NCI-H2171 (cell line): ENCODE measurements around the gene FLT3.

Experiments
- DNase-seq: peaks from one replicate; lab custom pipeline; 2025; lab: John Stamatoyannopoulos, UW

FLT3 gene

DNA sequence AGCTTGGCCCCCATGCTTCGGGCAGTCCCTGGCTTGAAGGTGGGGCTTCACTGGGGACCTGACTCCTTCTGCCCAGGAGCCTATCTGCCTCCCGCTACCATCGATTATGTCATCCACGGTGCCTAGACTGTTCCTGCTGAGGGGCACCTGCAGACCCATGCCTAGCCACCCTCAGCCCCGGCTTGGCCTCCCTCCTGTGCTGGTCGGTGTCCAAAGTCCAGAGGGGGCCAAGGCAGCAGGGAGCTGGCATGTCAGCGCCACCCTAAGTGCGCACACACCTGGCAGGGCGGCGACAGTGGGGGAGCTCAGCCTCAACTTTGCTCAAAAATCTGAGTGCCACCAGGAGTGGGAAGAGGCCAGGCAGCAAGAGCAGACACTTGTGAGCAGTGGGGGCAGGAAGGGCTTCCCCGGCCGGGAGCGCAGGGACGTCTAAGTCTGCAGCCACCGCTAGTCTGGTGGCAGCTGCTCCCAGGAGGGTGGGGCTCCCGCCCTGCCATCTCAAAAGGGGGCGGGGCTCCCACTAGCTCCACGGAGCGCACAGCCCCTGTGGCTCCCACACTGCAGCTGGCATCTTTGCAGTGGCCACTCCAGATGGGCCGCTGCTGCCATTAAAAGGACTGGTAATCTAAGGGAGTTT, 98.4 kb downstream of the FLT3 start:
- no peak for DNase-seq

DNA sequence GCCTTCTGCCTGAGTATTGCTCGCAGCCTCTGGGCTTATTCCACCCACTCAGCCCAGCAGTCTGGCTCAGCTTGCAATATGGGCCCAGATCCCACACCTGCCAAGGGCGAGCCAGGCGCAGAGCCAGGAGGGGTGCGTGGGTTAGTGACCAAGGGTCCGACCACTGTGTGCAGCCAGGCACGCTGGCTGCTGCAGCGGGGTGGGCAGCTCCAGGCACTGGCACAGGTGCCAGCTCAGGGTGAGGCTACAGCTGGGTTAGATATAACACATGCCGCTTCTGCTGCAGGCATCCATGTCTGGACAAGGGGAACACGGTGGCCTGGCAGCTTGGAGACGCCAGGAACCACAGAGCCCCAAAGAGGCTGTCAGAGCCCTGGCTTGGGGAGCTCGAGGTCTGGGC, 99.3 kb downstream of the FLT3 start:
- no peak for DNase-seq

DNA sequence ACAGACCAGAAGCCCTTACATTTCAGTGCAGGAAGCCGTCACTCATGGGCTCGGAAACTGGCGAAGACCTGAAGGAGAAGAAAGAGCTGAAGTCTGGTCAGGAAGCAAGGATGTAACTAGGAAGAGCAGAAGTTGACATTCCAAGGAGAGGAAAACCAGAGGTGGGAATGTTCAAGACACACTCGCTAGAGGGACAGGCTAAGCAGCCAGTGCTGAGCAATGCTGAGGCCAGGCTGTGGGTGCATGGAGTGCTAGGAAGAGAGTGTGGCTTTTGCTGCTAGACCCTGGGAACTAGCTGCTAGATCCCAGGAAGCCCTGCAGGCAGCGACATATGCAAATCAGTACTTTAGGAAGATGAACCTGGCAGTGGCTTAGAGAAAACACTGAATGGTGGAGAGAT, 99.8 kb downstream of the FLT3 start:
- DNase-seq: no peak

DNA sequence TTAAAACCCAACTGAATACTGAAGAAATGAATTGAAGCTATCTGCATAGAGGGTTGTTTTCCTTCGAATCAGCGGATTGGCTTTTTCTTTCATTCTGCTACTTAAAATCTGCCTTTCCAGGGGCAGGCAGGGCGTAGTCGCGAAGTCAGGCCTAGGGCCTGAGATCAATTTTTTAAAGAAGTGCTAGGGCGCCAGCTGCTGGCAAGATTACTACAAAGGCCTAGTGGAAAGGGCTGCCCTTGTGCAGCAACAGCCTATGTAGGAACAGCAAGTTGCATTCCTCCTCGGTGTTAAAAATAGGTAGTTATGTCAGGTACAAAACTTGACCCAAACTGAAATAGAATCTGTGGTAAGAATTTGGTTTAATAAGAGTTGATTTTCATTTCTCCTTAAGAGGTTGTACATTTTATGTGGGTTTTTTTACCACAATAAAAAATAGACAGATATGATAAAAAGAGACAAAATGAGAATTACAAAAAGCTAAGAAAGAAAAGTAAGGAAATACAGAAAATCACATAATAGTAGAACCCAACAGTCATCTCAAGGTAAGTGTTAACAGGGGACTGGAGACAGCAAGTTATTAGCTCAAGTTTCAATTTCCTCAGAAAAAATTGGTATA, 102.4 kb downstream of the FLT3 start:
- DNase-seq: no peak

DNA sequence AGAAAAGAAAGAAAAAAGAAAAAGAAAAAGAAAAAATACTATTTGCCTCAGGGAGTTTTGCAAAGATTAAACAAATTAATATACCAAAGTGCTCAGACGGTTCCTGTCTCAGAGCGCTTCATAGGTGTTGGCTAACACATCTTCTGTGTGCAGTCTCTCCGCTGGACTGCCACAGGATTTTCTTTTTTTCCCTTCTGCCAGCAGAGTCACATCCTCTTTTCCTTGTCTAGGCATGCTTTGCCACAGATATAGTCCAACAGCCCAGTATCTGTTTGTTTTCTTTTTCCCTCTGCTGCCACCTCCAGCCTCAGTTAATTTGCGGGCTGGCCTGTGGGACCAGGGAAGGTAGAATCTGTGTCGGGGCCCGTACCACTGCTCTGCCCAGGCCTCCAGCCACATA, 108.5 kb downstream of the FLT3 start:
- no peak for DNase-seq

DNA sequence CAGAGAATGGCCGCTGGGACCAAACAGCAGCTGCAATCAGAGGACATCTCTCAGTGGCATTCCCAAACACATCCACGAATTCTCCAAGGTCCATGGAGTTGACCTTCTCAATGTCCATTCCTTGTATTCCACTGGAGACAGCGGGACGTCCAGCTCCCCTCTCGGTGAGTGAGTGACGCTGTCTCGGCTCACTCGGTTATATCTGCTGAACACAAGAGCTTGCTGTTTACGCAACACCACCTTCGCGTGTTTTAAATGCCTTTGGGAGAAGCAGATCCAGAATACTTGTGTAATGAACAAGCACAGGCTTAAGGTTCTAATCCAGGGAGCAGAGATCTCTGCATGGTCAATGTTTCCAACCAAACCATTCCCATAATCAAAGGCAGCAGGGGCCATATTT, 111.9 kb downstream of the FLT3 start, which contains the start of gene URAD:
URAD (minus strand) TSS at position 174 of the 400 bp plus-strand sequence; CDS start at position 118, 56 bp downstream.
- no peak for DNase-seq

DNA sequence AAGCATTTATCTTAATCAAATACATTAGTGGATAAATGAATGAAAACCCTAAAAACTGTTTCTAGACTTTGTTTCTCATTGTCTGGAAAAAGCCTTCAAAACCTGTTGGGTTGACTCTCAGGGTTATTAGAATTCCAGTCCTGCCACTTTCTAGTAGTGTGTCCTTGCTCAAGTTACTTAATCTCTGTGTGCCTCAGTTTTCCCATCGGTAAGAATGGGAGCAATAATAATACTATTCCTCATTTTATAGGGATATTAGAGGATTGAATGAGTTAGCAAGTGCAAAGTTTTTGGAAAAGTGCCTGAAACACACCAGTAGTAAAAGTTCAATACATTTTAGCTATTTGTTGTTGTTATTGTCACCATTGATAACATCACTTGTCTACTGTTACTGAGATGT, 114.8 kb downstream of the FLT3 start:
- no peak for DNase-seq

DNA sequence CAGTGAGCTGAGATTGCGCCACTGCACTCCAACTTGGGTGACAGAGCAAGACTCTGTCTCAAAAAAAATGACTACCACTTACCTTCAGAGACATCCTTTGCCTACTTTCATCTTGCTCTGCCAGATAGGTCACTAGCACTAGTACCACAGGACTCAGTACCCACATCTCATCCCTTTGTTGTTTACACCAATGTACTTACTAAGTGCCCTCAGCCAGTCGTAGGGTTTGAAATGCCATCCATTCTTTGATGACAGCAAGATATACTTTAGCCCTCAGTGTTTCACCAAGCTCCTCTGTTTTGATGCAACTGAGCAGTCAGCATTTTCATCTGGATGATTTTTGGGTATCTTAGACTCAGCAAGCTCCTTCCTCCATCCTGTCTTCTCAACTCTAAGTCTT, 118.0 kb downstream of the FLT3 start:
- no peak for DNase-seq

DNA sequence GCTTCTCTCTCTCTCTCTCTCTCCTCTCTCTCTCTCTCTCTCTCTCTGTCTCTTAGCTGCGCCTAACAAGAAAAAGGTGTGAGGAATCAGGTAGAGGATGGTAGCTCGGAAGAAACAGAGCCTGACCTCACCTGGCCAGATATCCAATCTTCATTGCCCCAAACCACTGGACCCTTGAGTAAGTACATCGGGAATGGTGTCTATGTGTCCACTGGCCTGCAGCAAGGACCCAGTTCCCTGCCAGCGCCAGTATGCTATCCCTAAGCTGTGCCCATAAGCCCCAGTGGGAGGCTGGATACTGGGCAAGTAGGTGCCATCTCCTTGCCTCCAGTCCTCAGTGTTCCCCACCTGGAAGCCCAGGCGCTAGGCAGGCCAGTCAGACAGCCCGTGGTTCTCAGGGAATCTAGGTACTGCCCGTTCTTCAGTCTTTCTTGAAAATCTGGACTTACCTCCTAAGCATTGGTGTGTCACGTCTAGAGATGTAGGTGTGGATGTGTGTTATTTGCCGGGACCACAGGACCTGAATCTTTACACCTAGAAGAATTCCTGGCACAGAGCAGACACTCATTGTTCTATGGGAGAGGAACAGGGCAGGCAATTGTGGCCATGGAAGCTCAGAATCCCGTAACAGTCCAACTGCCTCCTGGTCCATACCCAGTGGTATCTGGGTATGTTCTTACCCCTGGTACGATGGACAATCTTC, 119.2 kb downstream of the FLT3 start:
- no peak for DNase-seq

DNA sequence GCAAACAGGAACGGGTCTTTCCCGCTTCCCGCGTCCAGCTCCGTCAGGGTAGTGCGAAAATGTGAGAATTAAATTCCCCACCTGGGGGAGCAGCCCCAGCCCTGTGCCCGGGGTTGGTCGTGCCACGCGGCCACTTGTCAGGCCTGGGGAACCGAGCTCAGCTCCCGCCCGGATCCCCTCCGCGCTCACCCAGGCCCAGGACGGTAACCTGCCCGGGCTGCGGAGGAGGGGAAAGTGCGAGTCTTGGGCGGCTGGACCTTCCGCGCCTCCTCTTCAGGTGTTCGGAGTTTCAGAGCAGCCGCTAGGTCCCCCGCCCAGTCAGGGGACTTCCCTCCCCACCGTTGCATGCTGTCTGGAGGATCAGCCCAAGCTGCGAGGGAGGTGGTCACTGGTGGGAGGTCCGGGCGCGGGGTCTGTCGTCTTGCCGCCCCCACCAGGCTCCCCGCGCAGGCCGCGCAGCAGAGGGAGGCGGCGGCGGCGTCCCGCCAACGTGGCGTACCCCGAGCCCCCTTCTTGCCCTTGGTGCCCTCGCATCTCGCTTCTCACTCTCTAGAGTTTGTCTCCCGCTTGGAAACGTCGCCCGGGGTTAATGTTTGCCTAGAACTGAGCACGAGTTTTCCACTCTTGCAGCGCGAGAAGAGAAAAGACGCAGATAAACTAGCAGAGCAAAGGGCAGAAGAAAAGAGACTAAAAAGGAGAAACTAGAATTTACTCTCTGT, 119.9 kb downstream of the FLT3 start:
- DNase-seq: no peak

DNA sequence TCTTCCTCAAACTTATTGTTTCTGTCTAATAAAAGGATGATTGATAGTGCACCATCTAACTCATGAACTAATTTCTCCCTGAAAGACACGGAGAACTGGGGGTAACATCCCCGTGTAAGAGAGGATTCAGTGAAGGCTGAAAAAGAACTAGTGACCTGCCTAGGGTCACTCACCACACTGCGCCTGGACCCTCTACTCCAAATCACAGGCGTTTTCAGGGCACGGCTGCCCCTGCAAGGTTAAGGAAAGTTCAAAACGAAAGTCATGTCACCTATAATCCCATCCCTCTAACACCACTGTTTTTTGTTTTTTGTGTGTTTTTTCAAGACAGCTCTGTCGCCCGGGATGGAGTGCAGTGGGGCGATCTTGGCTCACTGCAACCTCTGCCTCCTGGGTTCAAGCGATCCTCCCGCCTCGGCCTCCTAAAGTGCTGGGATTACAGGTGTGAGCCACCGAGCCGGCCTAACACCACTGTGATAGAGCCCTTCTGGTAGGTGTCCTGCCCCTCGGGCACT, 120.6 kb downstream of the FLT3 start:
- DNase-seq: no peak

DNA sequence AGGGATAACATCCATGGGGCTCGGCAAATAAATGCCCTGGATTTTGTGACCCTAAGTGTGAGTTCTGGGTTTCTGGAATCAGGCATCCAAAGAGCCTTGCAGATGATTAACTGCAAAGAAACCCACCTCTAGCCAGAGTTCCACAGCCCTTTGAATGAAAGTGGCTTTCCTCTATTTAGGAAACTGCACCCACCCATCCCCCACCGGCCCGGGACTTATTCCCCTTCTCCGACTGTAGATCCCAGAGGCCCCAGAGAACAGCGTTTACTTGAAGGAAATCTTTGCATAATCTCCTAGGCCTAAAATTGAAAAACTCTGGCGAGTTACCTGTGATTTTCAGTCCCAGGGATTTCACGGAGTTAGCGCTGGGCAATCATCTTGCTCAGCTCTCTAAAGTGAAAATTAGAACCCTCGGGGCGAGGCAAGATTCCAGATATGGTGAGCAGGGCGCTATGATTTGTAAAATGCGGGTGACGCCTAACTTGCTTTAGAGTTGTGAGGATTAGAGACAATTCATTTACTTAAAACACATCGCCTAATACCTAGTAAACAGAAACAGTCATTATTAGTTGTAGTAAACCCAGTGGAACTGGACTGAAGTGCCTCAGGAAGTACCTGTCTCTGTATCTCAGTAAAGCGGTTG, 121.3 kb downstream of the FLT3 start:
- no peak for DNase-seq

DNA sequence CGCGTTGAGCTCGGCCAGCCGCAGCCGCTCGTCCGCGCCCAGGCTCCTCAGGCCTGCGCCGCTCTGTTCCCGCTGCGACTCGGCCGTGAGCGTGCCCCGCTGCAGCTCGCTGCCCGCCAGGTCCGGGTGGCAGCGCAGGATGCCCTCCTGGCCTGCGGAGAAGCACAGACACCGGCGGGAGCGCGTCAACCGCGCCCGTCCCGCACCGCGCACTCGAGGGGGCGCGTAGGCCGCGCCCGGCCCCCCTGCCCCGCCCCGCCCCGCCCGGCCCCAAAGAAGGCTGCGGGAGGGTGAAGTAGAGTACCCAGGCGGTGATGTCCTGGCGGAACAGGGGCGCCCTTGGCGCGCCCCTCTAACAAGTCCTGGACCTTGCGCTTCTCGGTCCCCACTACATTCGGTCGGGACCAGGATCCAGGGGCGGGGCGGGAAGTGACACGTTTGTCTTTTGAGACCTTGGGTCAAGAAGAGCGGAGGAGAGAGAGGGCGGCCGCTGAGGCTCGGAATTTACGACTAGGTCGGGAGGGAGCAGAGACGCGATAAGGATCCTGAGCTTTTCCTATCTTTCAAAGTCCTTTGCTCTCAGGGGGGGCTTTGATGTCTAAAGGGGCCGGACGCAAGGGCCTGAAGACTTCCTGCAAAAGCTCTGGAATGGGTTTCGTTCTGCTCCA, 121.9 kb downstream of the FLT3 start:
- no peak for DNase-seq

DNA sequence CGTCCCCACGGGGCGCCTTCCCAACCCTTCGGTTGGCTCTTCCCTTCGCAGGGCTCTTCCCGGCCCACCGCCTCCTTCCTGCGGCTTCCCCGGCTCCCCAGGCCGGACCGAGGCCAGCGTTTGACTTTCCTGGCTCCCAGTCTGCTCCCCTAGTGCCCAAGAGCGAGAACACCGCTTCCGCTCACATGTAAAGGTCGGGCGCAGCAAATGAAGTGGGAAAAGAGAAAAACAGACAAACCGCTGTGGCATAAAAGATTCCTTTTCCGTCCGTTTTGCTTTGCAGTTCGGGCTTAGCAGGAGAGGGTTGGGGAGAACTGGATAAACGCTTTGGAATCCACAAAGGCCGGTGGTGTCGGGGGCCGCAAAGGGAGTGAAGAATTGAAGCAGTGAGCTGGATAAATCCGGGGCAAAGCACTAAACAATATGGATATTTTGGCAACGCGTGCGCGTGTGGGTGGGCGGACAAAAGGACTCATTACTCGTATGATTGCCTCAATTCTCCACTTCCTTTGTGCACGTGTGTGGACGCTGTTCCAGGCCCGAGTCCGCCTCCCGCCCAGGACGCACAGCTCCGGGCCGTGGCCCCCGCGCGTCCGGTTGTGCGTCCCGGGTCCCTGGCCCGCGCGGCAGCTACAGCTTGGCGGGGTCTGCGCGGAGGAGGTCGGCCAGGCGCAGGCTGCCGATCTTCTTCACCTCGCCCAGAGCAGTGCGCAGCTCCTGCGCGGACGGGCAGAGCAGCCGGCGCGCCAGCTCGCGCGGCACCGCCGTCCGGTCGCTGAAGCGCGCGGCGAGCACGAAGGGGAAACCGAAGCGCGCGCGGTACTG, 122.7 kb downstream of the FLT3 start:
- no peak for DNase-seq

DNA sequence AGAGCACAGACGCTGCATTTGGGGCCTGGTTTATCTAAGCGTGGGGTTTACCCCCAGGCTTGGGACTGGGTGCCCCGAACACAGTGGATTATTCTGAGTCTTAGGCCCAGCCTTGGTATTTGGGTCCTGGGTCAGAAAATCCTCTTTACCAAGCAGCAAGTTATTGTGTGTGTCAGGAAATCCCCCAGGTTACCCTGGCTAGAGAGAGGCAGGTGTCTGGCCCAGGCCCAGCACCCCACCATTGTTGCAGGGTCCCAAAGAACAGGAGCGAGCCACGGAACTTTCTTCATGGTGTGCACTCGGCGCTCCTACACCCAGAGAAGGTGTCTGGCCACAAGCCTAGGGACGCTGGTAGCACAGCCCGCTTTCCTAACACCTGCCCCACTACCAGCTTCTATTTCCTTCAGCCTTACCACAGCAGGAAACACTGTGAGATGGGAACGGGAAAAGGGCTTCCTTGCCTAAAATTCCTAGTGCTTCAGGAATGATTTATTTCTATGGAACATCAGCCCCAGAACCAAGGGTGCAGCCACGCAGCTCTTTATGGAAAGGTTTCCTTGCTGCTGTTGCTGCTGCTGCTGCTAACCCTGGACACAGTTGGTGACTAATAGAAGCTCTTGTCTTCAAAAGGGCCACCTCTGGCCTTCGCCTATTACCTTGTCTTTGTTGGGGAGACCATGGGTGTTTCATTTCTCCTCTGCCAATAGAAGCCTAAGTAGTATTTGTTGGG, 123.8 kb downstream of the FLT3 start:
- no peak for DNase-seq

DNA sequence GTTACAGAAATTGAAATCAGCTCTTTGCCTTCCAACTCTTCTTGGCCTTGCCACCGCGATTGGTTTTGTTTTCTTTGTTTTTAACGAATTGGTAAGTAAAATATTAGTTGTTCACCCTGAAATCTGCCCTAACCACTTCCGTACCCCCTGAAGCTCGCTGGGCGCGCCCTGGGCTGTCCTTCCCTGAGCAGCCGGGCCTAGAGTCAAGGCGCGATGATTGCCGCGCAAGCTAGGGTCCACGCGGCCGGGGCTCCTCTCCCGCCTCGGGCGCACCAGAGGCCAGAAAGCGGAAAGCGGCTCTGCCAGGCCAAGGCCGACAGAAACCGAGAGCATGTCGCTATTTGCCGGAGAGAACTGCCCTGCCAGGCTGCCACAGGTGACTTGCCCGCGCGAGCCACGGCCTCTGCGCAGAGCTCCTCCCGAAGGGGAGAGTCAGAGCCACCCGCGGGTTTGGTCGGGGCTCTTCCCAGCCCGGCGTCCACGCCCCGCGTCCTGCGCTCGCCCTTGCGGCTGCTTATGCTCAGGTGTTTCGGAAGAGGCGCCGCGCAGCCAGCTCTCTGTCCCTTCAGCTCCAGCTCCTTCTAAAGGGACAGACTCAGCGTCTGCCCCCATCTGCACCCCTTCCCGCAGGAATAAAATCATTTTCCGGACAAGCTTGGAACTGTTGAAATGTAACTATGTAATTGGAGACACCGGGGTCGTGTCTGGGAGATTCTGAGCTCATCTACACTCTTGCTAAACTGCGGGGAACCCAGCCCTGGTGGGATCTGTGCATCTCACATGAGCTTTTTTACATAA, 124.6 kb downstream of the FLT3 start:
- DNase-seq: no peak

DNA sequence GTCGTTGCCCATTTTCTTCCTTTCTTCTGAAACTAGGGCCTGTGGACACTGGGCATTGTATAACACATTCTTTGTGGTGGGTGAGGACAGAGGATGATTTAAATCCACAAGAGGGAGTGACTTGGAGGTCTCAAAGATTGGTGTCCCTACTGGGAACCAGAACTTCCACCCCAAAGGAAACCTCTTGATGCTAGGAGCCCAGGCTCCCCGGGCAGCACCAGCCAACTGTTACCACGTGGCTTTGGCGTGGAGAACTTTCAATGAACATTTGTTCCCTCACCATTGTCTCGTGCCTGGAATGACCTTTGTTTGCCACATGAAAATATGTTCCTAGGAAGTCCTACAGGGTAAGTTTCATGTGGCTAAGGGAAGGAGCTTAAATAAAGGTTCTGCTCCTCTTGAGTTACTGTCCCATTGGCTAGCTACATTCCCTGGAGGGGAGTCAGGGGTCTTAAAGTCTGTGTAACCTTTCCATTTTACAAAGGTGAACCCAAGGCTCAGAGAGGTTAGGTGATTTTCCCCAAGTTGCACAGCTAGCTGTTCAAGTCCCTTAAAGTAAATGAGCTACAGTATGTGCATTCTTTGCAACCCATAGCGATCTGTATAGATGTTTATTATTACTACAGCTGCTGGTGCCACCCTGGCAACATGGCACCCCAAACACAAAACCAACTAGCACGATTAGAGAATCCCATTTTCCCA, 126.3 kb downstream of the FLT3 start:
- no peak for DNase-seq

DNA sequence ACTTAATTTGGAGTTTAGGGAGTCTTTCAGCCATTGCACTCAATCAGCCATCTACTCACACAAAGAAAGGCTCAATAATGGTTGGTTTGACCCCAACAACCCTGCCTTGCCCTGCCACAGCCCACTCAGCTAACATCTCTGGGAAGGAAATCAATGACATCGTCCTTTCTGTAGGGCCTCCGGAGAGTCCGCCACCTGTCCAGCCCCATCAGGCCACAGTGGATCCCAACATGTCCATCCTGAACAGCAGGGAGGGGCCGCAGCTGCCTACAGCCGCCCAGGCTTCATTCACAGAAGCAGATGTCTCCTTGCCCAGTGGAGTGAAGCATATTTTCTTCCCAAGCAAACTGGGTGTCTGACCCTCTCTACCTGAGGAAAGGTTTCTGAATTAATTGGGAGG, 127.1 kb downstream of the FLT3 start:
- no peak for DNase-seq

DNA sequence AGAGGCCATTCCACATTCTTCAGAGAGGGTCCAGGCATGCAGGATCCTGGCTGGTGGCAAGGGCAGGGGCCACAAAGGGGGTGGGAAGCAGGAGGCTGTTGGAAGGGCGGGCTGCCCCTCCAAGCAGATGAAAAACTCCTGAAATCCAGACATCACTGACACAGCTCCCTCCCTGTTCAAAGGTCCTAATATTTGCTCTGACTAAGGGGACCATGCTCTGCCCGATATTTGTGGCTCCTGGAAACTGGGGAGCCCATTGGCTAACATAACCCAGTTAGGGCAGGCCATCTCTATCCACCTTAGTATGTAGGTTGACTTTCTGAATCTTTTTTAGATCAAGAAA, 127.9 kb downstream of the FLT3 start:
- DNase-seq: no peak
